WTC11 (cell line): ENCODE results near the gene PTCH1.

Source experiments
- CTCF ChIP-seq: fragments of 200-600 bp; IDR thresholded peaks from 2 replicates; pipeline ENCODE4 v1.8.0; 2022; ENCODE audit warnings: antibody characterized with exemption
- E2F1 ChIP-seq: sonication (generic); formaldehyde crosslinking; IDR thresholded peaks from 2 replicates; pipeline ENCODE4 v1.8.0; 2022; ENCODE audit warnings: mild to moderate bottlenecking, missing genetic modification reagents
- ELF4 ChIP-seq: sonication (generic); formaldehyde crosslinking; IDR thresholded peaks from 2 replicates; pipeline ENCODE4 v1.8.1; 2022; ENCODE audit warnings: low read depth, mild to moderate bottlenecking, moderate library complexity, missing genetic modification reagents
- FOXK1 ChIP-seq: sonication (generic); formaldehyde crosslinking; IDR thresholded peaks from 2 replicates; pipeline ENCODE4 v1.8.0; 2022; ENCODE audit warnings: mild to moderate bottlenecking, moderate library complexity, missing genetic modification reagents
- KAT7 ChIP-seq: sonication (generic); formaldehyde crosslinking; IDR thresholded peaks from 2 replicates; pipeline ENCODE4 v1.8.1; 2023; ENCODE audit warnings: missing genetic modification reagents, mild to moderate bottlenecking, borderline replicate concordance
- MAX ChIP-seq: sonication (generic); formaldehyde crosslinking; IDR thresholded peaks from 2 replicates; pipeline ENCODE4 v1.8.0; 2022; ENCODE audit warnings: mild to moderate bottlenecking, missing genetic modification reagents
- NFE2L1 ChIP-seq: sonication (generic); formaldehyde crosslinking; IDR thresholded peaks from 2 replicates; pipeline ENCODE4 v1.8.1; 2023; ENCODE audit warnings: missing genetic modification reagents
- NFYB ChIP-seq: sonication (generic); formaldehyde crosslinking; conservative IDR thresholded peaks from 2 replicates; pipeline ENCODE4 v1.8.0; 2022; ENCODE audit warnings: low read depth, missing genetic modification reagents
- NR2C2 ChIP-seq: sonication (generic); formaldehyde crosslinking; IDR thresholded peaks from 2 replicates; pipeline ENCODE4 v1.8.0; 2022; ENCODE audit warnings: mild to moderate bottlenecking, missing genetic modification reagents
- PREB ChIP-seq: sonication (generic); formaldehyde crosslinking; IDR thresholded peaks from 2 replicates; pipeline ENCODE4 v1.8.1; 2022; ENCODE audit warnings: mild to moderate bottlenecking, missing genetic modification reagents, moderate library complexity, borderline replicate concordance
- SMAD4 ChIP-seq: sonication (generic); formaldehyde crosslinking; IDR thresholded peaks from 2 replicates; pipeline ENCODE4 v1.8.0; 2022; ENCODE audit warnings: mild to moderate bottlenecking, missing genetic modification reagents
- USF2 ChIP-seq: sonication (generic); formaldehyde crosslinking; IDR thresholded peaks from 2 replicates; pipeline ENCODE4 v1.8.1; 2023; ENCODE audit warnings: mild to moderate bottlenecking, missing genetic modification reagents, moderate library complexity

GRCh38 chr9:95522871-95523370 lies 6.2 kb upstream of the PTCH1 start:
- TF ChIP-seq CTCF (no peak), ELF4 (CRISPR knock-in tag) (no peak), FOXK1 (CRISPR knock-in tag) (no peak), USF2 (CRISPR knock-in tag) (no peak), NFE2L1 (CRISPR knock-in tag) (no peak), E2F1 (no peak), NR2C2 (CRISPR knock-in tag) (no peak), MAX (no peak), SMAD4 (CRISPR knock-in tag) (no peak), KAT7 (CRISPR knock-in tag) (no peak), PREB (CRISPR knock-in tag) (no peak), NFYB (CRISPR knock-in tag) (no peak)
